Activated CD4-positive, alpha-beta memory T cell treated with anti-CD3 and anti-CD28 coated beads, Interleukin-2, amount 10 ng/mL, durations not matched to agents 7 days and 5 days (primary cell): Measurements from ENCODE around the gene PCSK7. TPM values are rescaled to one million over a fixed set of nuclear protein-coding genes. Genes with fewer than 3 reads are reported as not detected.

Experiments used
- total RNA-seq, 2 experiments: library from RNA; stranded (reverse); gene quantifications; one replicate each; pipeline ENCODE4 v1.2.3, GENCODE V29; 2021

PCSK7 gene
- total RNA-seq, 2 experiments from 2014 or later: 181 to 182 TPM

Other genes with a start within 250 kb of the PCSK7 start
- 10 to 100 TPM; 36.4 to 43.0 TPM for gene SIK3, start 133.6 kb downstream of the PCSK7 start, total RNA-seq
- 10 to 100 TPM; 60.1 to 62.8 TPM for gene PAFAH1B2, start 87.8 kb downstream of the PCSK7 start, total RNA-seq
- gene SIDT2, start 53.3 kb downstream of the PCSK7 start, total RNA-seq: 10 to 100 TPM; 38.1 to 42.9 TPM
- gene TAGLN, start 32.7 kb downstream of the PCSK7 start, total RNA-seq: 1 to 10 TPM; 5.2 to 5.8 TPM
- 10 to 100 TPM; 23.1 to 23.6 TPM for gene RNF214, start 598 bp upstream of the PCSK7 start, total RNA-seq
- gene BACE1-AS, start 59.3 kb upstream of the PCSK7 start, total RNA-seq: 1 to 10 TPM; 4.9 to 5.6 TPM
- under 1 TPM; 0.75 to 0.96 TPM for gene BACE1, start 84.2 kb upstream of the PCSK7 start, total RNA-seq
- gene CEP164, start 95.8 kb upstream of the PCSK7 start, total RNA-seq: 10 to 100 TPM; 41.4 to 45.6 TPM